Suppressor macrophage treated with lipopolysaccharide for 1 hour (primary cell): Measurements from ENCODE around the gene ACTG1.
"Not testable (repeated sequence)": the region's sequence is repeated elsewhere in the genome, so short reads cannot be mapped to it uniquely, and the experiment has no call there.

ENCODE experiments used
- DNase-seq, 3 donors: peaks; one replicate each; pipeline ENCODE4 v3.0.0-alpha.2; 2020 to 2022

ACTG1 gene

GRCh38 chr17:81531998-81532404, 19.4 kb upstream of the ACTG1 start:
- not testable (repeated sequence) for DNase-seq

- DNase-seq: not testable (repeated sequence)
Observed at GRCh38 chr17:81531013-81531412, 18.4 kb upstream of the ACTG1 start.

- DNase-seq: no peak
Observed at GRCh38 chr17:81529437-81529803, 16.8 kb upstream of the ACTG1 start.

- no peak for DNase-seq
Observed at GRCh38 chr17:81528651-81529436, 16.2 kb upstream of the ACTG1 start.

- DNase-seq: no peak
Observed at GRCh38 chr17:81528384-81528650, 15.7 kb upstream of the ACTG1 start.

GRCh38 chr17:81527591-81528383, 15.2 kb upstream of the ACTG1 start, which contains the start of gene FSCN2:
TSS of gene FSCN2 (plus strand) at chr17:81528377. CDS start at chr17:81528532, 155 bp downstream.
- no peak for DNase-seq

GRCh38 chr17:81526662-81527571, 14.3 kb upstream of the ACTG1 start:
- DNase-seq: no peak

- DNase-seq: no peak
Observed at GRCh38 chr17:81524865-81525159, 12.2 kb upstream of the ACTG1 start.

- no peak for DNase-seq
Observed at GRCh38 chr17:81524039-81524864, 11.7 kb upstream of the ACTG1 start.

GRCh38 chr17:81523402-81524038, 10.9 kb upstream of the ACTG1 start:
- DNase-seq: no peak

- peak in 2 of 3 donors; percentile 47 to 58 for DNase-seq
Observed at GRCh38 chr17:81522491-81523401, 10.1 kb upstream of the ACTG1 start.

GRCh38 chr17:81520021-81520901, 7.7 kb upstream of the ACTG1 start:
- DNase-seq: no peak

- DNase-seq: peak; percentile 53 to 77 (median 63)
Observed at GRCh38 chr17:81519284-81520020, 6.9 kb upstream of the ACTG1 start.

- DNase-seq: peak; percentile 34 to 72 (median 50)
Observed at GRCh38 chr17:81518785-81519283, 6.2 kb upstream of the ACTG1 start.

GRCh38 chr17:81518113-81518784, 5.7 kb upstream of the ACTG1 start:
- no peak for DNase-seq

GRCh38 chr17:81517339-81518112, 4.9 kb upstream of the ACTG1 start:
- peak in 2 of 3 donors; percentile 36 to 41 for DNase-seq

- no peak for DNase-seq
Observed at GRCh38 chr17:81517009-81517338, 4.4 kb upstream of the ACTG1 start.

GRCh38 chr17:81516439-81516838, 3.8 kb upstream of the ACTG1 start:
- no peak for DNase-seq
